ENCODE results near the gene PCDHGC4.

PCDHGC4 gene

GRCh38 chr5:141527426-141527825 lies 42.6 kb downstream of the PCDHGC4 start:
- DNase-seq (ENCODE audit: low spot score in 2 of 2): no peak
- peaks cover 22% of the 10 kb centered on the region for H3K4me1 Mint-ChIP-seq
- no peak overlapping the region for H3K27ac Mint-ChIP-seq
- no peak for ATAC-seq
- no peaks in the 10 kb centered on the region for H3K9me3 Mint-ChIP-seq
- H3K4me3 Mint-ChIP-seq: no peak overlapping the region
- H3K36me3 Mint-ChIP-seq: no peaks in the 10 kb centered on the region

- peaks cover 22% of the 10 kb centered on the region for H3K4me1 Mint-ChIP-seq
- no peaks in the 10 kb centered on the region for H3K36me3 Mint-ChIP-seq
- no peaks in the 10 kb centered on the region for H3K9me3 Mint-ChIP-seq
- DNase-seq (ENCODE audit: low spot score in 2 of 2) (no peak), ATAC-seq (no peak)
- no peak overlapping the region for H3K27ac Mint-ChIP-seq
- H3K4me3 Mint-ChIP-seq: no peak overlapping the region
Measured at GRCh38 chr5:141528291-141528984, 43.6 kb downstream of the PCDHGC4 start.

GRCh38 chr5:141529002-141529401 lies 44.2 kb downstream of the PCDHGC4 start:
- no peak overlapping the region for H3K27ac Mint-ChIP-seq
- ATAC-seq (peak; percentile 52), DNase-seq (ENCODE audit: low spot score in 2 of 2) (no peak)
- H3K36me3 Mint-ChIP-seq: no peaks in the 10 kb centered on the region
- H3K4me3 Mint-ChIP-seq: no peak overlapping the region
- H3K9me3 Mint-ChIP-seq: no peaks in the 10 kb centered on the region
- peaks cover 22% of the 10 kb centered on the region for H3K4me1 Mint-ChIP-seq

GRCh38 chr5:141529873-141530272 lies 45.0 kb downstream of the PCDHGC4 start:
- Mint-ChIP-seq H3K4me1 (peaks cover 13% of the 10 kb centered on the region), H3K4me3 (no peak overlapping the region), H3K9me3 (no peaks in the 10 kb centered on the region), H3K27ac (no peak overlapping the region), H3K36me3 (no peaks in the 10 kb centered on the region)
- ATAC-seq: no peak
- no peak for DNase-seq (ENCODE audit: low spot score in 2 of 2)

GRCh38 chr5:141532726-141533125 lies 47.9 kb downstream of the PCDHGC4 start:
- no peak for DNase-seq (ENCODE audit: low spot score in 2 of 2)
- H3K9me3 Mint-ChIP-seq: no peaks in the 10 kb centered on the region
- ATAC-seq: no peak
- H3K4me1 Mint-ChIP-seq: no peaks in the 10 kb centered on the region
- H3K36me3 Mint-ChIP-seq: no peaks in the 10 kb centered on the region
- no peak overlapping the region for H3K27ac Mint-ChIP-seq
- no peak overlapping the region for H3K4me3 Mint-ChIP-seq

GRCh38 chr5:141533897-141534296 lies 49.1 kb downstream of the PCDHGC4 start:
- Mint-ChIP-seq H3K4me1 (no peaks in the 10 kb centered on the region), H3K4me3 (no peak overlapping the region), H3K9me3 (no peaks in the 10 kb centered on the region), H3K36me3 (no peaks in the 10 kb centered on the region), H3K27ac (peak overlapping the region; percentile 83)
- DNase-seq (ENCODE audit: low spot score in 2 of 2) (no peak), ATAC-seq (no peak)

GRCh38 chr5:141534492-141535213 lies 49.8 kb downstream of the PCDHGC4 start:
- H3K4me3 Mint-ChIP-seq: no peak overlapping the region
- H3K36me3 Mint-ChIP-seq: no peaks in the 10 kb centered on the region
- DNase-seq (ENCODE audit: low spot score in 2 of 2): peak in 1 of 2 donors; percentile 23
- peak overlapping the region; percentile 83 for H3K27ac Mint-ChIP-seq
- ATAC-seq: no peak
- peaks cover 2% of the 10 kb centered on the region for H3K4me1 Mint-ChIP-seq
- no peaks in the 10 kb centered on the region for H3K9me3 Mint-ChIP-seq
